Measurements from ENCODE around the gene ZBP1.

GRCh38 chr20:57560554-57561355 lies 59.5 kb downstream of the ZBP1 start, which contains the start of gene PCK1:
- TF ChIP-seq CTCF (IDR thresholded peaks at IDR 0.05), result no peak
- TF ChIP-seq IRF3 (IDR thresholded peaks at IDR 0.05; ENCODE audit: low read depth, low read length), result no peak
- no peak for TF ChIP-seq SMC3 (IDR thresholded peaks at IDR 0.05; ENCODE audit: low read depth, low read length)
- TF ChIP-seq SIN3A (IDR thresholded peaks at IDR 0.05; ENCODE audit: borderline replicate concordance, low read depth, low read length), result no peak
- TF ChIP-seq USF2 (IDR thresholded peaks at IDR 0.05; ENCODE audit: borderline replicate concordance, low read depth, low read length), result no peak
- no peak for TF ChIP-seq GABPA (IDR thresholded peaks at IDR 0.05; ENCODE audit: low read depth)
- TF ChIP-seq MAX (IDR thresholded peaks at IDR 0.05; ENCODE audit: low read depth), result no peak
- no peak for TF ChIP-seq EP300 (IDR thresholded peaks at IDR 0.05; ENCODE audit: borderline replicate concordance in 1 of 2, low read depth in 1 of 2, low read length in 1 of 2)
- TF ChIP-seq PBX3 (IDR thresholded peaks at IDR 0.05), result no peak
- TF ChIP-seq CHD2 (IDR thresholded peaks at IDR 0.05; ENCODE audit: low read length, partially characterized antibody), result no peak
- TF ChIP-seq YY1 (IDR thresholded peaks at IDR 0.05; ENCODE audit: low read depth), result no peak
- TF ChIP-seq TCF12 (IDR thresholded peaks at IDR 0.05), result no peak
- TF ChIP-seq REST (IDR thresholded peaks at IDR 0.05; ENCODE audit: low read depth, low read length), result no peak
